ENCODE measurements around the gene ST6GALNAC4. TPM values are rescaled to one million over a fixed set of nuclear protein-coding genes. Genes with fewer than 3 reads are reported as not detected.

Gene ST6GALNAC4
- total RNA-seq, 4 donors from 2014 or later = 25.2 to 49.7 (median 31.7) TPM

- H3K4me3 ChIP-seq = no peak overlapping the region
- ATAC-seq = no peak
- H3K27ac ChIP-seq = peak overlapping the region in 3 of 4 donors; percentile 43 to 60 (median 46)
Measured at GRCh38 chr9:127947841-127948710, 31.2 kb upstream of the ST6GALNAC4 start.

GRCh38 chr9:127946728-127947127, 29.9 kb upstream of the ST6GALNAC4 start:
- H3K27ac ChIP-seq = peak overlapping the region in 2 of 4 donors; percentile 27 to 43
- peaks cover 0 to 51% of the 10 kb centered on the region in 2 donors for H3K36me3 ChIP-seq

More at GRCh38 chr9:127947841-127948710, 31.2 kb upstream of the ST6GALNAC4 start:
- TF ChIP-seq EP300 (IDR thresholded peaks at IDR 0.05) = no peak
- no peak for TF ChIP-seq POLR2A (IDR thresholded peaks at IDR 0.05)
- TF ChIP-seq CTCF (IDR thresholded peaks at IDR 0.05) = no peak
- TF ChIP-seq POLR2AphosphoS5 (IDR thresholded peaks at IDR 0.05) = no peak
- WGBS, 2 donors (ENCODE audit: low coverage in 1 of 2) = 100% methylated on average over 1 of the region's 17 CpGs; no CpG with 5 or more reads in 1 of the 2 donors
- Histone ChIP-seq H3K9me3 (no peaks in the 10 kb centered on the region), H3K4me1 (peaks cover 0 to 78% (median 11%) of the 10 kb centered on the region in 3 donors), H3K36me3 (peaks cover 0 to 37% of the 10 kb centered on the region in 2 donors), H3K27me3 (no peaks in the 10 kb centered on the region)

GRCh38 chr9:127945942-127946341, 29.1 kb upstream of the ST6GALNAC4 start:
- no peak for ATAC-seq
- 73% methylated on average over 5 of the region's 9 CpGs; no CpG with 5 or more reads in 1 of the 2 donors for WGBS, 2 donors (ENCODE audit: low coverage in 1 of 2)
- H3K36me3 ChIP-seq = peaks cover 0 to 59% of the 10 kb centered on the region in 2 donors

More at GRCh38 chr9:127946728-127947127, 29.9 kb upstream of the ST6GALNAC4 start:
- ATAC-seq = no peak
- TF ChIP-seq POLR2A (IDR thresholded peaks at IDR 0.05) (no peak), EP300 (IDR thresholded peaks at IDR 0.05) (no peak), POLR2AphosphoS5 (IDR thresholded peaks at IDR 0.05) (no peak), CTCF (IDR thresholded peaks at IDR 0.05) (no peak)
- Histone ChIP-seq H3K4me1 (peaks cover 0 to 78% (median 13%) of the 10 kb centered on the region in 3 donors), H3K27me3 (no peaks in the 10 kb centered on the region), H3K9me3 (no peaks in the 10 kb centered on the region), H3K4me3 (no peak overlapping the region)
- WGBS, 2 donors (ENCODE audit: low coverage in 1 of 2) = 33% methylated on average over 1 of the region's 3 CpGs; no CpG with 5 or more reads in 1 of the 2 donors

GRCh38 chr9:127945338-127945737, 28.5 kb upstream of the ST6GALNAC4 start:
- peaks cover 0 to 73% (median 7%) of the 10 kb centered on the region in 3 donors for H3K4me1 ChIP-seq
- TF ChIP-seq EP300 (IDR thresholded peaks at IDR 0.05) (no peak), CTCF (IDR thresholded peaks at IDR 0.05) (no peak), POLR2AphosphoS5 (IDR thresholded peaks at IDR 0.05) (no peak), POLR2A (IDR thresholded peaks at IDR 0.05) (no peak)
- H3K4me3 ChIP-seq = no peak overlapping the region
- H3K36me3 ChIP-seq = peaks cover 0 to 59% of the 10 kb centered on the region in 2 donors
- no peaks in the 10 kb centered on the region for H3K9me3 ChIP-seq
- WGBS, 2 donors (ENCODE audit: low coverage in 1 of 2) = 69% methylated on average over 3 of the region's 24 CpGs; no CpG with 5 or more reads in 1 of the 2 donors
- peak overlapping the region in 2 of 4 donors; percentile 27 to 43 for H3K27ac ChIP-seq
- ATAC-seq = no peak
- H3K27me3 ChIP-seq = no peaks in the 10 kb centered on the region

More at GRCh38 chr9:127945942-127946341, 29.1 kb upstream of the ST6GALNAC4 start:
- Histone ChIP-seq H3K27ac (peak overlapping the region in 2 of 4 donors; percentile 27 to 43), H3K4me3 (no peak overlapping the region), H3K4me1 (peaks cover 0 to 78% (median 11%) of the 10 kb centered on the region in 3 donors), H3K9me3 (no peaks in the 10 kb centered on the region), H3K27me3 (no peaks in the 10 kb centered on the region)
- no peak for TF ChIP-seq POLR2A (IDR thresholded peaks at IDR 0.05)
- TF ChIP-seq CTCF (IDR thresholded peaks at IDR 0.05) = no peak
